RWPE2 (cell line): Measurements from ENCODE around the gene RNASEH2B.

ENCODE experiments used
- ATAC-seq: fragments of 200-7000 bp; cut with Tn5 transposase; 3 replicates; pipeline ENCODE4 v1.9.1; 2021; ENCODE audit warnings: low read depth
- DNase-seq: peaks from one replicate; pipeline ENCODE4 v3.0.0-alpha.2; 2020; ENCODE audit warnings: low spot score
- H3K27ac ChIP-seq: fragments of 450-650 bp; 2 replicates; pipeline ENCODE4 v1.5.1; 2017; ENCODE audit warnings: mild to moderate bottlenecking; ENCODE audit not compliant: poor library complexity, severe bottlenecking
- H3K27me3 ChIP-seq: fragments of 250-450 bp; sonication (Bioruptor Pico); 2 replicates; pipeline ENCODE4 v1.5.1; 2021; ENCODE audit warnings: mild to moderate bottlenecking, moderate library complexity; ENCODE audit not compliant: insufficient read depth, poor library complexity, severe bottlenecking
- H3K36me3 ChIP-seq: fragments of 250-450 bp; sonication (Bioruptor Pico); 2 replicates; pipeline ENCODE4 v1.5.1; 2020; ENCODE audit warnings: low read depth, mild to moderate bottlenecking, moderate library complexity
- H3K4me1 ChIP-seq: fragments of 250-450 bp; sonication (Bioruptor Pico); 2 replicates; pipeline ENCODE4 v1.5.1; 2021; ENCODE audit warnings: mild to moderate bottlenecking, moderate library complexity; ENCODE audit not compliant: insufficient read depth, poor library complexity, severe bottlenecking
- H3K4me3 ChIP-seq: fragments of 250-450 bp; sonication (Bioruptor Pico); 2 replicates; pipeline ENCODE4 v1.5.1; 2021; ENCODE audit warnings: mild to moderate bottlenecking, moderate library complexity; ENCODE audit not compliant: severe bottlenecking
- H3K9me3 ChIP-seq: fragments of 250-450 bp; sonication (Bioruptor Pico); 2 replicates; pipeline ENCODE4 v1.5.1; 2021; ENCODE audit warnings: mild to moderate bottlenecking, moderate library complexity; ENCODE audit not compliant: severe bottlenecking
- CTCF ChIP-seq: fragments of 450-650 bp; IDR thresholded peaks from one replicate; pipeline ENCODE4 v1.5.1; 2017; ENCODE audit warnings: mild to moderate bottlenecking, moderate library complexity; ENCODE audit not compliant: poor library complexity, severe bottlenecking

RNASEH2B gene

GRCh38 chr13:50892210-50892944 is 17.2 kb upstream of the RNASEH2B start:
- no peak for TF ChIP-seq CTCF
- Histone ChIP-seq H3K27me3 (no peaks in the 10 kb centered on the region), H3K4me3 (no peak overlapping the region), H3K36me3 (no peaks in the 10 kb centered on the region), H3K27ac (no peak overlapping the region), H3K4me1 (no peaks in the 10 kb centered on the region), H3K9me3 (no peaks in the 10 kb centered on the region)
- ATAC-seq: no peak
- DNase-seq: no peak

- Histone ChIP-seq H3K9me3 (no peaks in the 10 kb centered on the region), H3K4me3 (no peak overlapping the region), H3K27ac (no peak overlapping the region), H3K27me3 (no peaks in the 10 kb centered on the region), H3K36me3 (no peaks in the 10 kb centered on the region), H3K4me1 (no peaks in the 10 kb centered on the region)
- no peak for TF ChIP-seq CTCF
- ATAC-seq (no peak), DNase-seq (no peak)
These were observed 16.3 kb upstream of the RNASEH2B start for GRCh38 chr13:50893211-50893852.

GRCh38 chr13:50894012-50894411 is 15.6 kb upstream of the RNASEH2B start:
- Histone ChIP-seq H3K36me3 (no peaks in the 10 kb centered on the region), H3K27ac (no peak overlapping the region), H3K9me3 (no peaks in the 10 kb centered on the region), H3K4me1 (no peaks in the 10 kb centered on the region), H3K27me3 (no peaks in the 10 kb centered on the region), H3K4me3 (no peak overlapping the region)
- no peak for ATAC-seq
- TF ChIP-seq CTCF: no peak
- DNase-seq: no peak

- H3K27ac ChIP-seq: no peak overlapping the region
These were observed 15.1 kb upstream of the RNASEH2B start for GRCh38 chr13:50894504-50894903.

More at GRCh38 chr13:50894504-50894903, 15.1 kb upstream of the RNASEH2B start:
- DNase-seq (no peak), ATAC-seq (no peak)
- H3K27me3 ChIP-seq: no peaks in the 10 kb centered on the region
- H3K36me3 ChIP-seq: no peaks in the 10 kb centered on the region
- H3K4me3 ChIP-seq: no peak overlapping the region
- H3K9me3 ChIP-seq: no peaks in the 10 kb centered on the region
- TF ChIP-seq CTCF: no peak
- H3K4me1 ChIP-seq: no peaks in the 10 kb centered on the region
